Adrenal gland (tissue), 5 donors: ENCODE results near the gene DAAM2.

Experiments used
- CTCF ChIP-seq, 6 experiments: fragments of 450-650 bp in 4 of 6; fragments of 200-600 bp in 2 of 6; sonication (generic) in 1 of 6; IDR thresholded peaks; 1 replicate in 5 of 6; 2 replicates in 1 of 6; pipeline versions ENCODE4 v1.5.1 to v1.8.0; 2016 to 2021; ENCODE audit warnings: antibody characterized with exemption in 6 of 6, mild to moderate bottlenecking in 2 of 6, moderate library complexity in 1 of 6
- POLR2A ChIP-seq, 2 donors: fragments of 450-650 bp; IDR thresholded peaks; one replicate each; pipeline ENCODE4 v1.6.1; 2017; ENCODE audit warnings: antibody characterized with exemption in 2 of 2, mild to moderate bottlenecking in 2 of 2, moderate library complexity in 1 of 2
- donor health status: DM: no; HTN: no; CAD: no.

GRCh38 chr6:39836606-39837005 lies 44.4 kb downstream of the DAAM2 start:
- TF ChIP-seq CTCF (IDR thresholded peaks at IDR 0.05) (no peak), POLR2A (IDR thresholded peaks at IDR 0.05) (no peak)
